A549 (cell line): Measurements from ENCODE around the gene CKS2. TPM values are rescaled to one million over a fixed set of nuclear protein-coding genes. Genes with fewer than 3 reads are reported as not detected.

Experiments
- ATAC-seq, 2 experiments: fragments of 200-7000 bp in 1 of 2; fragments of >200 bp in 1 of 2; cut with Nextera tagmentation in 1 of 2; cut with Tn5 transposase in 1 of 2; 3 replicates each; pipeline versions ENCODE4 v1.8.0 to v1.9.1; 2018 to 2020; ENCODE audit warnings: mild to moderate bottlenecking in 1 of 2, moderate library complexity in 1 of 2
- CTCF ChIA-PET: fragments of 300-600 bp; sonication (Branson Sonifier 250); formaldehyde crosslinking; extraction: SDS; loops from one replicate; lab custom pipeline; 2021; ENCODE audit warnings: antibody characterized with exemption, inconsistent platforms; lab: Yijun Ruan, JAX
- POLR2A ChIA-PET: fragments of 350-600 bp; formaldehyde crosslinking; extraction: SDS; loops from one replicate; lab custom pipeline; 2021; ENCODE audit warnings: antibody characterized with exemption, inconsistent platforms; lab: Yijun Ruan, JAX
- DNase-seq, 2 experiments: peaks; one replicate each; pipeline versions ENCODE4 v3.0.0 to v3.0.0-alpha.2; 2011 to 2016; ENCODE audit warnings: low read depth in 1 of 2, low spot score in 1 of 2
- FAIRE-seq: peaks from 2 replicates; lab custom pipeline; 2011; peaks lifted over from hg19 to GRCh38; lab: Jason Lieb, UNC
- H3K27ac ChIP-seq, 2 experiments: fragments of >200 bp; sonication (Bioruptor Twin); formaldehyde crosslinking; 3 replicates each; pipeline ENCODE4 v1.5.1; 2016 to 2017
- H3K4me1 ChIP-seq: fragments of >200 bp; sonication (Bioruptor Twin); formaldehyde crosslinking; 3 replicates; pipeline ENCODE4 v1.6.1; 2016
- H3K4me2 ChIP-seq: fragments of >200 bp; sonication (Bioruptor Twin); formaldehyde crosslinking; 3 replicates; pipeline ENCODE4 v1.6.1; 2016
- H3K4me3 ChIP-seq: fragments of >200 bp; sonication (Bioruptor Twin); formaldehyde crosslinking; 3 replicates; pipeline ENCODE4 v1.5.1; 2016
- H3K9me3 ChIP-seq: fragments of >200 bp; sonication (Bioruptor Twin); formaldehyde crosslinking; 3 replicates; pipeline ENCODE4 v1.6.1; 2016
- BHLHE40 ChIP-seq: IDR thresholded peaks from 2 replicates; pipeline ENCODE4 v1.6.1; 2012; ENCODE audit warnings: low read depth, low read length, inconsistent platforms
- CHD4 ChIP-seq: fragments of 200-600 bp; sonication (generic); IDR thresholded peaks from 2 replicates; pipeline ENCODE4 v1.6.1; 2016; ENCODE audit warnings: antibody characterized with exemption, mild to moderate bottlenecking, borderline replicate concordance
- ESRRA ChIP-seq: fragments of 150-350 bp; IDR thresholded peaks from 2 replicates; pipeline ENCODE4 v1.6.1; 2014; ENCODE audit warnings: mild to moderate bottlenecking, low read length, borderline replicate concordance
- FOSL2 ChIP-seq, 2 experiments: fragments of 450-650 bp in 1 of 2; fragments of >200 bp in 1 of 2; sonication (Bioruptor Twin) in 1 of 2; formaldehyde crosslinking; IDR thresholded peaks; 2 replicates each; pipeline versions ENCODE4 v1.5.0 to v1.6.1; 2016 to 2020; ENCODE audit warnings: mild to moderate bottlenecking in 1 of 2, moderate library complexity in 1 of 2
- HOXB13 ChIP-seq: fragments of 250-450 bp; sonication (Bioruptor Pico); IDR thresholded peaks from 2 replicates; pipeline ENCODE4 v1.5.0; 2020; ENCODE audit warnings: low read depth, mild to moderate bottlenecking, moderate library complexity
- KDM5A ChIP-seq: fragments of 200-600 bp; sonication (generic); IDR thresholded peaks from 2 replicates; pipeline ENCODE4 v1.6.1; 2016; ENCODE audit warnings: antibody characterized with exemption, mild to moderate bottlenecking
- MAFK ChIP-seq: fragments of 450-650 bp; IDR thresholded peaks from 2 replicates; pipeline ENCODE4 v1.6.1; 2014; ENCODE audit not compliant: partially characterized antibody
- MAZ ChIP-seq: fragments of 150-350 bp; IDR thresholded peaks from 2 replicates; pipeline ENCODE4 v1.6.1; 2014; ENCODE audit warnings: antibody characterized with exemption, low read depth, low read length, borderline replicate concordance
- NR3C1 ChIP-seq: fragments of >200 bp; sonication (Bioruptor Twin); formaldehyde crosslinking; IDR thresholded peaks from 3 replicates; pipeline ENCODE4 v1.6.1; 2017
- PHF8 ChIP-seq: fragments of 200-600 bp; sonication (generic); IDR thresholded peaks from 2 replicates; pipeline ENCODE4 v1.6.1; 2016; ENCODE audit warnings: low read depth, mild to moderate bottlenecking, antibody characterized with exemption, moderate library complexity, borderline replicate concordance
- POLR2A ChIP-seq: IDR thresholded peaks from 2 replicates; pipeline ENCODE4 v1.6.1; 2012; ENCODE audit warnings: mild to moderate bottlenecking, low read length
- RARB ChIP-seq: fragments of 250-450 bp; sonication (Bioruptor Pico); IDR thresholded peaks from 2 replicates; pipeline ENCODE4 v1.8.0; 2021; ENCODE audit warnings: mild to moderate bottlenecking, moderate library complexity
- TFCP2L1 ChIP-seq: fragments of 250-450 bp; sonication (Bioruptor Pico); IDR thresholded peaks from 2 replicates; pipeline ENCODE4 v1.5.0; 2021; ENCODE audit warnings: mild to moderate bottlenecking
- WGBS: methylation state at CpG from one replicate; pipeline ENCODE4 v1.1.6; 2017; ENCODE audit errors: missing lambda C conversion rate; 5-methylcytosine and 5-hydroxymethylcytosine counted together
- polyA plus RNA-seq, 4 experiments: library from polyadenylated mRNA; depleted of rRNA in 3 of 4; stranded (reverse); fragments of >200 nt; fragmentation: RNase III in 1 of 4; extraction: RNeasy Plus Mini Kit Qiagen cat#74134 plus additional on column Dnase treatment in 1 of 4; gene quantifications; 2 replicates in 3 of 4; 3 replicates in 1 of 4; pipeline ENCODE4 v1.2.3, GENCODE V29; 2011 to 2017
- TF ChIP-seq, protein P1 (sequence below): IDR thresholded peaks from 2 replicates; pipeline ENCODE4 v1.6.1; 2012; ENCODE audit warnings: low read depth, borderline replicate concordance
- TF ChIP-seq, protein P2 (sequence below): fragments of 200-600 bp; sonication (generic); IDR thresholded peaks from 2 replicates; pipeline ENCODE4 v1.6.1; 2016; ENCODE audit warnings: antibody characterized with exemption, mild to moderate bottlenecking, moderate library complexity
- TF ChIP-seq, protein P3 (sequence below): fragments of >200 bp; sonication (Bioruptor Twin); formaldehyde crosslinking; IDR thresholded peaks from 3 replicates; pipeline ENCODE4 v1.5.1; 2016
- TF ChIP-seq, protein P4 (sequence below): fragments of >200 bp; sonication (Bioruptor Twin); formaldehyde crosslinking; IDR thresholded peaks from 3 replicates; pipeline ENCODE4 v1.6.1; 2016
- TF ChIP-seq, protein P5 (sequence below): fragments of 250-450 bp; sonication (Bioruptor Pico); IDR thresholded peaks from 2 replicates; pipeline ENCODE4 v1.5.0; 2020; ENCODE audit warnings: low read depth, mild to moderate bottlenecking, moderate library complexity
- TF ChIP-seq, protein P6 (sequence below): fragments of 150-350 bp; IDR thresholded peaks from 2 replicates; pipeline ENCODE4 v1.6.1; 2014; ENCODE audit warnings: low read depth, mild to moderate bottlenecking, low read length
- TF ChIP-seq, protein P7 (sequence below): IDR thresholded peaks from 2 replicates; pipeline ENCODE4 v1.6.1; 2012

Gene CKS2
- polyA plus RNA-seq, 2 of the 4 experiments (the other 2 are of a cell fraction), result 515 to 576 TPM

DNA sequence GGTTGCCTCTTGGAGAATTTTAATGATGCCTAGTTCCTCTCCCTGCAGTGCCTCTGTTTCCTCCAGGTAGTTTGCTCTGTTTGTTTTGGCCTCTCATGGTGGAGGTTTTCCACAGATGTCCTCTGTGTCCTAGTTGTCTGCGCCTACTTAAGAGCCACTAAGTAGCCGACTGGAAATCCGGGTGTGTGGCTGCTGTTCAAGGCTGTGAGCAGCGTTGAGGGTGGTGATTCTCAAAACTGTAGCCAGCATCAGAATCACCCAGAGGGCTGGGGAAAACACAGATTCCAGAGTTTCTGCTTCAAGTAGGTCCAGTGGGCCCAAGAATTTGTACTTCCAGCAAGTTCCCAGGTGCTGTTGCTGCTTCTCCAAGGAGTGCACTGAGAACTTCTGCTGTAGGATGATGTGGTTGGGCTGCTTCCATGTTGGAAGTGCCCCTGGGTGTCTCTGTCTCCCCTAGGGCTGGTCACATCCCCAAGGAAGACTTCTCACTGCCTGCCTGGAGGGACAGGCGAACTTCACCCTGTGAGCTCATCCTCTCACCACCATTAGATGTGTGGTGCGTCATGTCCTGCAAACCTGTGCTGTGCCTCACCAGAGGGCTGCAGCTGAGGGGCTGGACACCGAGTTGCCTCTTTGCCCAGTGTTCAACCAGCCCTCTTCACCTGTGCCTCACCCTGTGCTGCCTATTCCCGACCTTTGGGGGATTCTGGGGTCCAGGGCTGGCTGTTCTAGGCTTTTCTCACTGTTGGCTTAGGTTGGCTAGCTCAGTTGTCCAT is 42.1 kb downstream of the CKS2 start:
- TF ChIP-seq, protein P1, sequence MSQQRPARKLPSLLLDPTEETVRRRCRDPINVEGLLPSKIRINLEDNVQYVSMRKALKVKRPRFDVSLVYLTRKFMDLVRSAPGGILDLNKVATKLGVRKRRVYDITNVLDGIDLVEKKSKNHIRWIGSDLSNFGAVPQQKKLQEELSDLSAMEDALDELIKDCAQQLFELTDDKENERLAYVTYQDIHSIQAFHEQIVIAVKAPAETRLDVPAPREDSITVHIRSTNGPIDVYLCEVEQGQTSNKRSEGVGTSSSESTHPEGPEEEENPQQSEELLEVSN, result no peak
- TF ChIP-seq MAZ, result no peak
- TF ChIP-seq NR3C1, result no peak
- TF ChIP-seq POLR2A, result no peak
- TF ChIP-seq, protein P2, sequence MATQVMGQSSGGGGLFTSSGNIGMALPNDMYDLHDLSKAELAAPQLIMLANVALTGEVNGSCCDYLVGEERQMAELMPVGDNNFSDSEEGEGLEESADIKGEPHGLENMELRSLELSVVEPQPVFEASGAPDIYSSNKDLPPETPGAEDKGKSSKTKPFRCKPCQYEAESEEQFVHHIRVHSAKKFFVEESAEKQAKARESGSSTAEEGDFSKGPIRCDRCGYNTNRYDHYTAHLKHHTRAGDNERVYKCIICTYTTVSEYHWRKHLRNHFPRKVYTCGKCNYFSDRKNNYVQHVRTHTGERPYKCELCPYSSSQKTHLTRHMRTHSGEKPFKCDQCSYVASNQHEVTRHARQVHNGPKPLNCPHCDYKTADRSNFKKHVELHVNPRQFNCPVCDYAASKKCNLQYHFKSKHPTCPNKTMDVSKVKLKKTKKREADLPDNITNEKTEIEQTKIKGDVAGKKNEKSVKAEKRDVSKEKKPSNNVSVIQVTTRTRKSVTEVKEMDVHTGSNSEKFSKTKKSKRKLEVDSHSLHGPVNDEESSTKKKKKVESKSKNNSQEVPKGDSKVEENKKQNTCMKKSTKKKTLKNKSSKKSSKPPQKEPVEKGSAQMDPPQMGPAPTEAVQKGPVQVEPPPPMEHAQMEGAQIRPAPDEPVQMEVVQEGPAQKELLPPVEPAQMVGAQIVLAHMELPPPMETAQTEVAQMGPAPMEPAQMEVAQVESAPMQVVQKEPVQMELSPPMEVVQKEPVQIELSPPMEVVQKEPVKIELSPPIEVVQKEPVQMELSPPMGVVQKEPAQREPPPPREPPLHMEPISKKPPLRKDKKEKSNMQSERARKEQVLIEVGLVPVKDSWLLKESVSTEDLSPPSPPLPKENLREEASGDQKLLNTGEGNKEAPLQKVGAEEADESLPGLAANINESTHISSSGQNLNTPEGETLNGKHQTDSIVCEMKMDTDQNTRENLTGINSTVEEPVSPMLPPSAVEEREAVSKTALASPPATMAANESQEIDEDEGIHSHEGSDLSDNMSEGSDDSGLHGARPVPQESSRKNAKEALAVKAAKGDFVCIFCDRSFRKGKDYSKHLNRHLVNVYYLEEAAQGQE, result no peak
- TF ChIP-seq FOSL2 (IDR thresholded peaks at IDR 0.05), result no peak
- TF ChIP-seq FOSL2 (CRISPR knock-in tag; IDR thresholded peaks at IDR 0.05), result no peak
- TF ChIP-seq MAFK, result no peak
- no peak for TF ChIP-seq HOXB13 (CRISPR knock-in tag)
- TF ChIP-seq TFCP2L1 (CRISPR knock-in tag), result no peak
- TF ChIP-seq PHF8, result no peak
- TF ChIP-seq RARB (CRISPR knock-in tag), result no peak
- TF ChIP-seq CHD4, result no peak
- TF ChIP-seq, protein P3, sequence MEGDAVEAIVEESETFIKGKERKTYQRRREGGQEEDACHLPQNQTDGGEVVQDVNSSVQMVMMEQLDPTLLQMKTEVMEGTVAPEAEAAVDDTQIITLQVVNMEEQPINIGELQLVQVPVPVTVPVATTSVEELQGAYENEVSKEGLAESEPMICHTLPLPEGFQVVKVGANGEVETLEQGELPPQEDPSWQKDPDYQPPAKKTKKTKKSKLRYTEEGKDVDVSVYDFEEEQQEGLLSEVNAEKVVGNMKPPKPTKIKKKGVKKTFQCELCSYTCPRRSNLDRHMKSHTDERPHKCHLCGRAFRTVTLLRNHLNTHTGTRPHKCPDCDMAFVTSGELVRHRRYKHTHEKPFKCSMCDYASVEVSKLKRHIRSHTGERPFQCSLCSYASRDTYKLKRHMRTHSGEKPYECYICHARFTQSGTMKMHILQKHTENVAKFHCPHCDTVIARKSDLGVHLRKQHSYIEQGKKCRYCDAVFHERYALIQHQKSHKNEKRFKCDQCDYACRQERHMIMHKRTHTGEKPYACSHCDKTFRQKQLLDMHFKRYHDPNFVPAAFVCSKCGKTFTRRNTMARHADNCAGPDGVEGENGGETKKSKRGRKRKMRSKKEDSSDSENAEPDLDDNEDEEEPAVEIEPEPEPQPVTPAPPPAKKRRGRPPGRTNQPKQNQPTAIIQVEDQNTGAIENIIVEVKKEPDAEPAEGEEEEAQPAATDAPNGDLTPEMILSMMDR, result no peak
- TF ChIP-seq KDM5A, result no peak
- no peak for TF ChIP-seq BHLHE40
- TF ChIP-seq ESRRA, result no peak
- TF ChIP-seq, protein P4, sequence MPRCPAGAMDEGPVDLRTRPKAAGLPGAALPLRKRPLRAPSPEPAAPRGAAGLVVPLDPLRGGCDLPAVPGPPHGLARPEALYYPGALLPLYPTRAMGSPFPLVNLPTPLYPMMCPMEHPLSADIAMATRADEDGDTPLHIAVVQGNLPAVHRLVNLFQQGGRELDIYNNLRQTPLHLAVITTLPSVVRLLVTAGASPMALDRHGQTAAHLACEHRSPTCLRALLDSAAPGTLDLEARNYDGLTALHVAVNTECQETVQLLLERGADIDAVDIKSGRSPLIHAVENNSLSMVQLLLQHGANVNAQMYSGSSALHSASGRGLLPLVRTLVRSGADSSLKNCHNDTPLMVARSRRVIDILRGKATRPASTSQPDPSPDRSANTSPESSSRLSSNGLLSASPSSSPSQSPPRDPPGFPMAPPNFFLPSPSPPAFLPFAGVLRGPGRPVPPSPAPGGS, result no peak
- TF ChIP-seq, protein P5, sequence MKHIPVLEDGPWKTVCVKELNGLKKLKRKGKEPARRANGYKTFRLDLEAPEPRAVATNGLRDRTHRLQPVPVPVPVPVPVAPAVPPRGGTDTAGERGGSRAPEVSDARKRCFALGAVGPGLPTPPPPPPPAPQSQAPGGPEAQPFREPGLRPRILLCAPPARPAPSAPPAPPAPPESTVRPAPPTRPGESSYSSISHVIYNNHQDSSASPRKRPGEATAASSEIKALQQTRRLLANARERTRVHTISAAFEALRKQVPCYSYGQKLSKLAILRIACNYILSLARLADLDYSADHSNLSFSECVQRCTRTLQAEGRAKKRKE (CRISPR knock-in tag), result no peak
- TF ChIP-seq, protein P6, sequence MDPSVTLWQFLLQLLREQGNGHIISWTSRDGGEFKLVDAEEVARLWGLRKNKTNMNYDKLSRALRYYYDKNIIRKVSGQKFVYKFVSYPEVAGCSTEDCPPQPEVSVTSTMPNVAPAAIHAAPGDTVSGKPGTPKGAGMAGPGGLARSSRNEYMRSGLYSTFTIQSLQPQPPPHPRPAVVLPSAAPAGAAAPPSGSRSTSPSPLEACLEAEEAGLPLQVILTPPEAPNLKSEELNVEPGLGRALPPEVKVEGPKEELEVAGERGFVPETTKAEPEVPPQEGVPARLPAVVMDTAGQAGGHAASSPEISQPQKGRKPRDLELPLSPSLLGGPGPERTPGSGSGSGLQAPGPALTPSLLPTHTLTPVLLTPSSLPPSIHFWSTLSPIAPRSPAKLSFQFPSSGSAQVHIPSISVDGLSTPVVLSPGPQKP, result no peak
- TF ChIP-seq, protein P7, sequence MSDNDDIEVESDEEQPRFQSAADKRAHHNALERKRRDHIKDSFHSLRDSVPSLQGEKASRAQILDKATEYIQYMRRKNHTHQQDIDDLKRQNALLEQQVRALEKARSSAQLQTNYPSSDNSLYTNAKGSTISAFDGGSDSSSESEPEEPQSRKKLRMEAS, result no peak
- WGBS, result 88% methylated on average over 8 of the region's 8 CpGs
- POLR2A ChIA-PET, result no interaction called here
- ATAC-seq (no peak), DNase-seq (no peak), FAIRE-seq (no peak)
- CTCF ChIA-PET, result interaction anchor here (0.6 to 1.4 kb wide), 5 partner anchors 12 to 154 kb away, joined by 3 to 4 read pairs (median 3); no protein-coding TSS in a partner anchor
- no peaks in the 10 kb centered on the region for H3K4me1 ChIP-seq
- no peak overlapping the region for H3K4me3 ChIP-seq
- no peaks in the 10 kb centered on the region for H3K9me3 ChIP-seq
- H3K27ac ChIP-seq, result no peak overlapping the region
- no peak overlapping the region for H3K4me2 ChIP-seq
